GM12878 (cell line): ENCODE results near the gene MAGI2. TPM values are rescaled to one million over a fixed set of nuclear protein-coding genes. Genes with fewer than 3 reads are reported as not detected.

Experiments used
- ATAC-seq: fragments of 200-7000 bp; cut with Tn5 transposase; 3 replicates; pipeline ENCODE4 v1.9.1; 2020; ENCODE audit warnings: mild to moderate bottlenecking, moderate library complexity
- BruUV-seq: library from RNA; stranded (reverse); fragments of 400-500 nt; replicated peaks from 2 replicates; lab custom pipeline; 2021; lab: Mats Ljungman, UMichigan
- CTCF ChIA-PET: fragments of 300-600 bp; sonication (Branson Sonifier 250); formaldehyde crosslinking; extraction: SDS; loops from one replicate; lab custom pipeline; 2021; ENCODE audit warnings: inconsistent platforms; lab: Yijun Ruan, JAX
- POLR2A ChIA-PET: fragments of 350-600 bp; formaldehyde crosslinking; extraction: SDS; loops from one replicate; lab custom pipeline; 2021; ENCODE audit warnings: inconsistent platforms; lab: Charles Lee
- RAD21 ChIA-PET: fragments of 300-600 bp; sonication (Branson Sonifier 250); formaldehyde crosslinking; loops from one replicate; lab custom pipeline; 2023; ENCODE audit warnings: antibody characterized with exemption; ENCODE audit not compliant: unreplicated experiment; lab: Charles Lee
- SMC1A ChIA-PET: fragments of 300-600 bp; sonication (Branson Sonifier 250); formaldehyde crosslinking; loops from one replicate; lab custom pipeline; 2023; ENCODE audit not compliant: unreplicated experiment, uncharacterized antibody; lab: Charles Lee
- DNase-seq: peaks from one replicate; pipeline ENCODE4 v3.0.0-alpha.2; 2011; ENCODE audit warnings: low read depth, low spot score
- FAIRE-seq: peaks from 3 replicates; lab custom pipeline; 2011; peaks lifted over from hg19 to GRCh38; lab: Jason Lieb, UNC
- H2AFZ ChIP-seq: 2 replicates; pipeline ENCODE4 v1.6.0; 2011; ENCODE audit warnings: low read depth, low read length, control low read depth; ENCODE audit not compliant: control insufficient read depth
- H3K27ac ChIP-seq: 2 replicates; pipeline ENCODE4 v1.5.1; 2011; ENCODE audit warnings: control low read depth; ENCODE audit not compliant: control insufficient read depth, insufficient read depth
- H3K27me3 ChIP-seq, 2 experiments: replicated peaks in 1 of 2; 2 replicates each; pipeline versions ENCODE4 v1.6.0 to v1.6.1; 2011; ENCODE audit warnings: low read length in 1 of 2; ENCODE audit not compliant: control insufficient read depth in 2 of 2, insufficient read depth in 2 of 2
- H3K36me3 ChIP-seq, 2 experiments: 2 replicates each; pipeline ENCODE4 v1.5.1; 2011; ENCODE audit warnings: low read length in 1 of 2; ENCODE audit not compliant: control insufficient read depth in 2 of 2, insufficient read depth in 2 of 2
- H3K4me1 ChIP-seq: 2 replicates; pipeline ENCODE4 v1.6.1; 2011; ENCODE audit warnings: mild to moderate bottlenecking, low read length, moderate library complexity, mixed read lengths; ENCODE audit not compliant: control insufficient read depth, insufficient read depth
- H3K4me2 ChIP-seq: 2 replicates; pipeline ENCODE4 v1.6.0; 2011; ENCODE audit warnings: control low read depth; ENCODE audit not compliant: control insufficient read depth, insufficient read depth
- H3K4me3 ChIP-seq: fragments of 200-600 bp; sonication (generic); 2 replicates; pipeline ENCODE4 v1.5.1; 2016
- H3K79me2 ChIP-seq: 2 replicates; pipeline ENCODE4 v1.6.0; 2011; ENCODE audit warnings: low read length; ENCODE audit not compliant: control insufficient read depth, insufficient read depth
- H3K9ac ChIP-seq: 2 replicates; pipeline ENCODE4 v1.8.0; 2011; ENCODE audit warnings: low read length, control low read depth, mixed read lengths; ENCODE audit not compliant: control insufficient read depth, insufficient read depth
- H3K9me3 ChIP-seq: replicated peaks from 3 replicates; pipeline ENCODE4 v1.5.1; 2011; ENCODE audit warnings: mild to moderate bottlenecking, low read length; ENCODE audit not compliant: control insufficient read depth, insufficient read depth
- H4K20me1 ChIP-seq: 2 replicates; pipeline ENCODE4 v1.6.0; 2011; ENCODE audit not compliant: control insufficient read depth, insufficient read depth
- BMI1 ChIP-seq: fragments of 450-650 bp; IDR thresholded peaks from 2 replicates; pipeline ENCODE4 v1.6.1; 2016; ENCODE audit warnings: mild to moderate bottlenecking, moderate library complexity, borderline replicate concordance
- CBX5 ChIP-seq: sonication (generic); IDR thresholded peaks from 2 replicates; pipeline ENCODE4 v1.6.1; 2016; ENCODE audit warnings: low read depth, moderate library complexity, mild to moderate bottlenecking, inconsistent platforms
- CHD4 ChIP-seq: fragments of 200-600 bp; sonication (generic); IDR thresholded peaks from 2 replicates; pipeline ENCODE4 v1.6.1; 2016; ENCODE audit warnings: mild to moderate bottlenecking
- EP300 ChIP-seq, 2 experiments: fragments of 150-350 bp in 1 of 2; IDR thresholded peaks; 2 replicates each; pipeline ENCODE4 v1.6.1; 2011 to 2012; ENCODE audit warnings: low read depth in 2 of 2, low read length in 2 of 2, borderline replicate concordance in 1 of 2, improper control_type of control experiment in 1 of 2, inconsistent platforms in 1 of 2; ENCODE audit not compliant: control insufficient read depth in 1 of 2
- FOS ChIP-seq: IDR thresholded peaks from 3 replicates; pipeline ENCODE4 v1.6.1; 2011; ENCODE audit warnings: borderline replicate concordance; ENCODE audit not compliant: insufficient read length; ENCODE audit errors: extremely low read depth
- IKZF1 ChIP-seq: fragments of 450-650 bp; conservative IDR thresholded peaks from 2 replicates; pipeline ENCODE4 v1.6.1; 2017; ENCODE audit warnings: antibody characterized with exemption, mild to moderate bottlenecking
- MEF2B ChIP-seq: fragments of 450-650 bp; IDR thresholded peaks from 2 replicates; pipeline ENCODE4 v1.6.1; 2018; ENCODE audit warnings: mild to moderate bottlenecking, moderate library complexity; ENCODE audit not compliant: partially characterized antibody, poor library complexity, severe bottlenecking
- PKNOX1 ChIP-seq: fragments of 450-650 bp; IDR thresholded peaks from 2 replicates; pipeline ENCODE4 v1.6.1; 2016; ENCODE audit warnings: mild to moderate bottlenecking
- RB1 ChIP-seq: fragments of 450-650 bp; formaldehyde crosslinking; IDR thresholded peaks from 2 replicates; pipeline ENCODE4 v1.6.1; 2017; ENCODE audit warnings: mild to moderate bottlenecking, borderline replicate concordance
- RFX5 ChIP-seq: IDR thresholded peaks from 2 replicates; pipeline ENCODE4 v1.6.1; 2011; ENCODE audit warnings: low read depth, low read length, improper control_type of control experiment
- SREBF2 ChIP-seq: IDR thresholded peaks from 2 replicates; pipeline ENCODE4 v1.6.1; 2012; ENCODE audit warnings: mild to moderate bottlenecking, low read length
- ZBTB4 ChIP-seq: fragments of 450-650 bp; formaldehyde crosslinking; IDR thresholded peaks from 2 replicates; pipeline ENCODE4 v1.4.0; 2022; ENCODE audit warnings: mild to moderate bottlenecking, moderate library complexity
- WGBS: methylation state at CpG from one replicate; pipeline ENCODE4 v1.1.6; 2016; ENCODE audit warnings: low lambda C conversion rate; ENCODE audit not compliant: insufficient replicate concordance, insufficient coverage; ENCODE audit errors: missing lambda C conversion rate; 5-methylcytosine and 5-hydroxymethylcytosine counted together
- in situ Hi-C: fragments of 300-500 bp; cut with MboI; formaldehyde crosslinking; loops from 9 replicates; pipeline ENCODE4 v1.14.3; 2018; ENCODE audit warnings: mixed read lengths
- intact Hi-C: fragments of 100-400 bp; cut with micrococcal nuclease; formaldehyde crosslinking; loops from one replicate; pipeline ENCODE4 v1.14.2; 2022; ENCODE audit not compliant: unreplicated experiment
- polyA plus RNA-seq, 11 experiments: library from polyadenylated mRNA; depleted of rRNA in 4 of 11; unstranded in 6 of 11; stranded (reverse) in 5 of 11; fragments of >200 nt; fragmentation: Nextera tagmentation in 4 of 11; fragmentation: Illumina TruSeq in 1 of 11; extraction: Ambion mirVana in 4 of 11; extraction: Trizol in 1 of 11; gene quantifications; 1 replicate in 1 of 11; 2 replicates in 10 of 11; pipeline versions ENCODE4 v1.2.1 to v1.2.3, GENCODE V29; 2011 to 2016; ENCODE audit warnings: inconsistent platforms in 2 of 11, missing spikeins in 2 of 11, low read depth in 1 of 11
- total RNA-seq, 4 experiments: library from RNA; depleted of rRNA in 3 of 4; stranded (reverse); fragments of >200 nt in 3 of 4; fragmentation: Illumina TruSeq in 1 of 4; extraction: Trizol in 1 of 4; gene quantifications; 2 replicates each; pipeline versions ENCODE4 v1.2.1 to v1.2.3, GENCODE V29; 2013 to 2021

The MAGI2 gene
- total and polyA plus RNA-seq, 10 of the 15 experiments (the other 5 are each of a cell fraction or from before 2014, with no cell fraction given): 0.01 to 0.31 (median 0.05) TPM; not detected in 2

- ChIA-PET SMC1A (no interaction called here), POLR2A (no interaction called here), CTCF (interaction anchor here (1.1 kb wide), 2 partner anchors 23 to 953 kb away, joined by 3 read pairs; no protein-coding TSS in a partner anchor), RAD21 (no interaction called here)
- H3K36me3 ChIP-seq: no peaks in the 10 kb centered on the region
- H4K20me1 ChIP-seq: no peaks in the 10 kb centered on the region
- no peaks in the 10 kb centered on the region for H3K4me1 ChIP-seq
- H3K9me3 ChIP-seq: no peaks in the 10 kb centered on the region
- DNase-seq (no peak), ATAC-seq (no peak), FAIRE-seq (no peak)
- H3K9ac ChIP-seq: no peak overlapping the region
- no peaks in the 10 kb centered on the region for H3K79me2 ChIP-seq
- H2AFZ ChIP-seq: no peak overlapping the region
- H3K27me3 ChIP-seq: no peaks in the 10 kb centered on the region
- H3K27ac ChIP-seq: no peak overlapping the region
- 58% methylated on average over 1 of the region's 1 CpG for WGBS
- H3K4me2 ChIP-seq: no peak overlapping the region
- in situ Hi-C loops: no loop called here
- TF ChIP-seq BMI1 (no peak), RFX5 (no peak), PKNOX1 (no peak), CHD4 (no peak), FOS (no peak)
- BruUV-seq: no TSS peak
- intact Hi-C loops: no loop called here
- no peak overlapping the region for H3K4me3 ChIP-seq
Observed at GRCh38 chr7:78223598-78223997, 1229.9 kb downstream of the MAGI2 start.

GRCh38 chr7:78222001-78222751, 1231.3 kb downstream of the MAGI2 start:
- POLR2A ChIA-PET: no interaction called here
- no peak overlapping the region for H2AFZ ChIP-seq
- FAIRE-seq: no peak
- SMC1A ChIA-PET: no interaction called here
- H3K27ac ChIP-seq: no peak overlapping the region
- no peaks in the 10 kb centered on the region for H4K20me1 ChIP-seq
- H3K36me3 ChIP-seq: no peaks in the 10 kb centered on the region
- no peaks in the 10 kb centered on the region for H3K4me1 ChIP-seq
- ATAC-seq: no peak
- H3K9ac ChIP-seq: no peak overlapping the region
- WGBS: 1% methylated on average over 5 of the region's 5 CpGs
- H3K27me3 ChIP-seq: no peaks in the 10 kb centered on the region
- CTCF ChIA-PET: interaction anchor here (0.8 to 1.1 kb wide), 3 partner anchors 18 to 954 kb away, joined by 3 to 4 read pairs (median 3); no protein-coding TSS in a partner anchor
- in situ Hi-C loops (no loop called here), intact Hi-C loops (no loop called here)
- no peaks in the 10 kb centered on the region for H3K9me3 ChIP-seq
- RAD21 ChIA-PET: interaction anchor here (0.8 kb wide), 1 partner anchor 202 kb away, joined by 3 read pairs; no protein-coding TSS in a partner anchor
- H3K79me2 ChIP-seq: no peaks in the 10 kb centered on the region
- no peak overlapping the region for H3K4me3 ChIP-seq
- DNase-seq: no peak
- no peak overlapping the region for H3K4me2 ChIP-seq
- no TSS peak for BruUV-seq
- TF ChIP-seq MEF2B: no peak
- TF ChIP-seq SREBF2: no peak
- TF ChIP-seq ZBTB4 (CRISPR knock-in tag): no peak
- no peak for TF ChIP-seq CBX5
- no peak for TF ChIP-seq IKZF1
- no peak for TF ChIP-seq RB1
- no peak for TF ChIP-seq EP300 (IDR thresholded peaks at IDR 0.05; ENCODE audit: borderline replicate concordance in 1 of 2, control insufficient read depth in 1 of 2, low read depth in 2 of 2, low read length in 2 of 2)
